CD14-positive monocyte (primary cell): ENCODE results near the gene AFG1L. TPM values are rescaled to one million over a fixed set of nuclear protein-coding genes. Genes with fewer than 3 reads are reported as not detected.
A peak's percentile ranks its signal among the peaks of the same experiment; 100 is the strongest.

Experiments
- DNase-seq, 3 donors: peaks; one replicate each; pipeline ENCODE4 v3.0.0-alpha.2; 2011 to 2022
- H2AFZ ChIP-seq: 2 replicates; pipeline ENCODE4 v1.6.0; 2012; ENCODE audit warnings: mild to moderate bottlenecking, low read depth, low read length, inconsistent platforms; ENCODE audit not compliant: insufficient read depth, poor library complexity, severe bottlenecking
- H3K27ac ChIP-seq, 2 donors: 1 replicate in 1 of 2; 2 replicates in 1 of 2; pipeline ENCODE4 v1.5.1; 2012 to 2013; ENCODE audit warnings: low read length in 2 of 2, control low read depth in 1 of 2, inconsistent platforms in 1 of 2, low read depth in 1 of 2, mild to moderate bottlenecking in 1 of 2
- H3K27me3 ChIP-seq, 2 donors: one replicate each; pipeline versions ENCODE4 v1.6.0 to v1.6.1; 2011 to 2013; ENCODE audit warnings: low read length in 2 of 2; ENCODE audit not compliant: control insufficient read depth in 2 of 2, insufficient read depth in 2 of 2
- H3K36me3 ChIP-seq, 2 donors: replicated peaks in 1 of 2; 1 replicate in 1 of 2; 2 replicates in 1 of 2; pipeline versions ENCODE4 v1.5.1 to v1.6.1; 2012 to 2013; ENCODE audit warnings: low read length in 2 of 2, control low read depth in 1 of 2, inconsistent platforms in 1 of 2, mild to moderate bottlenecking in 1 of 2; ENCODE audit not compliant: insufficient read depth in 2 of 2, control insufficient read depth in 1 of 2
- H3K4me1 ChIP-seq, 2 donors: 1 replicate in 1 of 2; 2 replicates in 1 of 2; pipeline versions ENCODE4 v1.5.1 to v1.6.1; 2012 to 2013; ENCODE audit warnings: low read length in 2 of 2, control low read depth in 1 of 2, inconsistent platforms in 1 of 2, mild to moderate bottlenecking in 1 of 2, moderate library complexity in 1 of 2; ENCODE audit not compliant: insufficient read depth in 2 of 2, control insufficient read depth in 1 of 2
- H3K4me2 ChIP-seq: replicated peaks from 2 replicates; pipeline ENCODE3; 2012; ENCODE audit warnings: low read length, moderate library complexity, mild to moderate bottlenecking; ENCODE audit not compliant: poor library complexity, severe bottlenecking; ENCODE audit errors: extremely low read depth
- H3K4me3 ChIP-seq, 3 experiments: fragments of 200-600 bp in 1 of 3; sonication (generic) in 1 of 3; replicated peaks in 1 of 3; 1 replicate in 2 of 3; 2 replicates in 1 of 3; pipeline ENCODE4 v1.5.1; 2011 to 2013; ENCODE audit warnings: low read length in 3 of 3, mild to moderate bottlenecking in 3 of 3, control low read depth in 2 of 3, low read depth in 2 of 3, inconsistent platforms in 1 of 3, moderate library complexity in 1 of 3
- H3K79me2 ChIP-seq: 2 replicates; pipeline ENCODE4 v1.6.0; 2012; ENCODE audit warnings: mild to moderate bottlenecking, control low read depth, inconsistent platforms, low read length, moderate library complexity; ENCODE audit not compliant: insufficient read depth
- H3K9ac ChIP-seq: 2 replicates; pipeline ENCODE4 v1.6.0; 2017; ENCODE audit warnings: low read length, mild to moderate bottlenecking; ENCODE audit not compliant: insufficient read depth, poor library complexity, severe bottlenecking
- H3K9me3 ChIP-seq, 2 donors: replicated peaks in 1 of 2; 1 replicate in 1 of 2; 2 replicates in 1 of 2; pipeline versions ENCODE4 v1.5.1 to v1.6.1; 2012 to 2013; ENCODE audit warnings: low read length in 2 of 2, control low read depth in 1 of 2; ENCODE audit not compliant: control insufficient read depth in 1 of 2, insufficient read depth in 1 of 2
- H4K20me1 ChIP-seq: 2 replicates; pipeline ENCODE4 v1.6.0; 2012; ENCODE audit warnings: mild to moderate bottlenecking, low read length, control low read depth, moderate library complexity; ENCODE audit not compliant: insufficient read depth
- H3K27ac Mint-ChIP-seq, 7 donors: one replicate each; pipeline ENCODE4 v1.8.0; 2020; ENCODE audit warnings: mild to moderate bottlenecking in 7 of 7, mixed read lengths in 7 of 7, moderate library complexity in 6 of 7, inconsistent platforms in 2 of 7
- H3K27me3 Mint-ChIP-seq, 3 donors: one replicate each; pipeline ENCODE4 v1.8.0; 2021 to 2022; ENCODE audit warnings: low read depth in 3 of 3, mild to moderate bottlenecking in 3 of 3, mixed read lengths in 3 of 3, moderate library complexity in 3 of 3, inconsistent platforms in 1 of 3
- H3K36me3 Mint-ChIP-seq, 2 donors: one replicate each; pipeline ENCODE4 v1.8.0; 2020; ENCODE audit warnings: mixed read lengths in 2 of 2, inconsistent platforms in 1 of 2, mild to moderate bottlenecking in 1 of 2
- H3K4me1 Mint-ChIP-seq: one replicate; pipeline ENCODE4 v1.8.0; 2020; ENCODE audit warnings: mild to moderate bottlenecking, mixed read lengths
- H3K4me3 Mint-ChIP-seq, 2 donors: one replicate each; pipeline ENCODE4 v1.8.0; 2020; ENCODE audit warnings: mild to moderate bottlenecking in 2 of 2, mixed read lengths in 2 of 2, moderate library complexity in 1 of 2
- H3K9me3 Mint-ChIP-seq, 7 donors: one replicate each; pipeline ENCODE4 v1.8.0; 2020 to 2022; ENCODE audit warnings: mixed read lengths in 7 of 7, mild to moderate bottlenecking in 6 of 7, moderate library complexity in 6 of 7, inconsistent platforms in 2 of 7
- CTCF ChIP-seq: fragments of 200-600 bp; IDR thresholded peaks from one replicate; pipeline ENCODE4 v1.8.0; 2022; ENCODE audit warnings: antibody characterized with exemption, mild to moderate bottlenecking
- WGBS: methylation state at CpG from one replicate; pipeline ENCODE4 v1.1.5; 2013; ENCODE audit warnings: missing lambda C conversion rate; ENCODE audit not compliant: insufficient coverage; 5-methylcytosine and 5-hydroxymethylcytosine counted together
- intact Hi-C, 2 donors: fragments of 100-400 bp; cut with micrococcal nuclease; formaldehyde crosslinking; loops; one replicate each; pipeline versions ENCODE4 v1.15.0 to v1.15.1; 2023
- polyA plus RNA-seq, 3 donors: library from polyadenylated mRNA; depleted of rRNA in 1 of 3; unstranded in 2 of 3; stranded (reverse) in 1 of 3; fragments of 300-500 nt in 2 of 3; fragments of >200 nt in 1 of 3; fragmentation: Illumina TruSeq in 2 of 3; gene quantifications; 1 replicate in 2 of 3; 2 replicates in 1 of 3; pipeline ENCODE4 v1.2.3, GENCODE V29; 2012 to 2021

AFG1L gene
- polyA plus RNA-seq, 3 donors, result 0.95 to 2.8 (median 2.7) TPM

- Mint-ChIP-seq H3K4me1 (peaks cover 66% of the 10 kb centered on the region), H3K27ac (peak overlapping the region; percentile 97 to 99 (median 98)), H3K9me3 (peaks cover 0 to 2% (median 0%) of the 10 kb centered on the region in 7 donors), H3K27me3 (peaks cover 0 to 9% (median 0%) of the 10 kb centered on the region in 3 donors), H3K36me3 (peaks cover 45 to 54% of the 10 kb centered on the region in 2 donors), H3K4me3 (peak overlapping the region; percentile 64 to 80)
- Histone ChIP-seq H3K27me3 (no peaks in the 10 kb centered on the region), H3K4me1 (peaks cover 69 to 76% of the 10 kb centered on the region in 2 donors), H3K9ac (peak overlapping the region; percentile 70), H3K36me3 (peaks cover 6 to 13% of the 10 kb centered on the region in 2 donors), H3K4me2 (peak overlapping the region; percentile 99), H3K27ac (peak overlapping the region; percentile 60 to 98), H3K4me3 (peak overlapping the region; percentile 2 to 100 (median 46)), H4K20me1 (peaks cover 87% of the 10 kb centered on the region), H3K9me3 (no peaks in the 10 kb centered on the region), H3K79me2 (peaks cover 79% of the 10 kb centered on the region), H2AFZ (no peak overlapping the region)
- no CpG with 5 or more reads among the region's 4 CpGs for WGBS
- intact Hi-C loops, result loop anchor here (5.0 to 10.0 kb wide), 2 partner anchors 60 to 402 kb away; no protein-coding TSS in a partner anchor
- no peak for TF ChIP-seq CTCF
- DNase-seq, result peak; percentile 73 to 82 (median 80)
Measured at GRCh38 chr6:108565091-108565766, 270.4 kb downstream of the AFG1L start.

- Mint-ChIP-seq H3K27ac (peak overlapping the region; percentile 97 to 99 (median 98)), H3K9me3 (peaks cover 0 to 2% (median 0%) of the 10 kb centered on the region in 7 donors), H3K36me3 (peaks cover 50 to 60% of the 10 kb centered on the region in 2 donors), H3K4me1 (peaks cover 67% of the 10 kb centered on the region), H3K4me3 (peak overlapping the region; percentile 64 to 68), H3K27me3 (peaks cover 0 to 9% (median 2%) of the 10 kb centered on the region in 3 donors)
- DNase-seq, result peak; percentile 96 to 99 (median 99)
- H3K79me2 ChIP-seq, result peaks cover 84% of the 10 kb centered on the region
- peak overlapping the region; percentile 70 for H3K9ac ChIP-seq
- intact Hi-C loops, result loop anchor here (5.0 to 10.0 kb wide), 2 partner anchors 59 to 401 kb away; no protein-coding TSS in a partner anchor
- H3K4me1 ChIP-seq, result peaks cover 69 to 76% of the 10 kb centered on the region in 2 donors
- H4K20me1 ChIP-seq, result peaks cover 91% of the 10 kb centered on the region
- no peak overlapping the region for H2AFZ ChIP-seq
- peak overlapping the region; percentile 86 to 98 for H3K27ac ChIP-seq
- no peak for TF ChIP-seq CTCF
- no peaks in the 10 kb centered on the region for H3K27me3 ChIP-seq
- WGBS, result no CpG with 5 or more reads among the region's 4 CpGs
- peaks cover 10 to 20% of the 10 kb centered on the region in 2 donors for H3K36me3 ChIP-seq
- H3K4me3 ChIP-seq, result peak overlapping the region in 2 of 3 experiments; percentile 24 to 100
- peak overlapping the region; percentile 99 for H3K4me2 ChIP-seq
- no peaks in the 10 kb centered on the region for H3K9me3 ChIP-seq
Measured at GRCh38 chr6:108565893-108566292, 271.0 kb downstream of the AFG1L start.
